Heart left ventricle (tissue), 13 donors: ENCODE measurements around the gene TRAPPC10.

Experiments
- POLR2A ChIP-seq, 2 donors: fragments of 450-650 bp; IDR thresholded peaks; one replicate each; pipeline ENCODE4 v1.6.1; 2017; ENCODE audit warnings: antibody characterized with exemption in 2 of 2, mild to moderate bottlenecking in 2 of 2, moderate library complexity in 2 of 2
- TF ChIP-seq, protein P1 (sequence below), 12 donors: fragments of 200-600 bp; sonication (generic) in 4 of 12; IDR thresholded peaks; one replicate each; pipeline versions ENCODE4 v1.5.0 to v1.8.0; 2018 to 2022; ENCODE audit warnings: antibody characterized with exemption in 12 of 12, mild to moderate bottlenecking in 5 of 12
- donor health status: ischemic (EF 13 %, LVEDD 7.1; RV severe dilation, severe dysfunction).
- donor health status: DM: no; HTN: yes; CAD: no.
- donor health status: DM: no; HTN: no; CAD: no.
- donor health status: ischemic (EF 25% LVEDD 6.9; RV normal size, moderate dysfunction).
- donor health status: ischemic (EF 25% LVEDD 5.7; RV mildly dilated, moderate dysfunction).
- donor health status: ischemic (EF 35%, LVEDD 5.7; RV mildly dilated, moderate dysfunction).
- donor health status: nonischemic (EF 11% LVEDD 7.7; RV severe dilation, severe dysfunction).
- donor health status: DM: yes; HTN: yes; CAD: no.
- donor health status: PGD.
- donor health status: ischemic (EF 29% LVEDD 5.4; RV normal size, mild dysfunction).
- donor health status: nonischemic (EF 23%, LVEDD 6.1; RV moderate dilation, normal function).

DNA sequence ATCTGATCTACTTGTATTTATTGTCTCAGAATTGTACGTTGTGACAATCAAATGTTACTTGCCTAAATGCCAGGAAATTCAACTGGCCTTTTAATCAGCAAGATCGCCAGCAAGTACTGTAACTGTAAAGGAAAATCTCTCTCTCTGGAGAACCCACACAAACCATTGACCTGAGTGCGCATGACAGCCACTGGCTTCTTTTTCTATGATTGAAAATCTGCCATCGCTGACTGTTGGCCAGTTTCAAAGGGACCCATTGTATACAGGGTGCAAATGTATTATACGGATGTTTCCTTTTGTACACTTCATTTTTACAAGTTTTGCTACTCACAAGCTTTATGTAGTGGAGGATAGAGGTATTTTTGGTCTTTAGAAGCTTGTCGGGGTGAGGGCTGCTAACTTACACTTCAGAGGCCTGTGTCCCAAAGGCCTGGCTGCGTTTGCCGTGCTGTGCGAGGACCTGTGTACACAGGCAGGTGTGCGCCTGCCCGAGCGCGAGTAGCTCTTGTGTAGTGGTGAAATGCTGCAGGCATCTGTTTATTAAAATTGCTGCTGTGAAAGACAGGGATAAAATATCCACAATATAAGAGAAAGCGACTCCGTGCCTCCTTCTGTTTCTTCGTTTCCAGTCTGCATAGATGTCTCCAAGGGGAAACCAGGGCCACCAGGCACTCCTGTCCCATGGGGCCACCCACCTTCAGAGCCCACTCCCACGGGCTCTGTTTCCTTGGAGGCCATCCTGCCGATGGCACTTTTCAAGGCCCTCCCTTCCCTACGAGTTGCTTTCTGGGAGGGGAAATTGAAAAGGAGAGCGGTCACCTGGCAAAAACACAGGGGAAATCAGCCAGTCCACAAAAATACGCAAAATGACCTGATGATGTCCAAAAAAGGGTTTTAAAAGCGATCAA lies 25.3 kb upstream of the TRAPPC10 start:
- TF ChIP-seq, protein P1, sequence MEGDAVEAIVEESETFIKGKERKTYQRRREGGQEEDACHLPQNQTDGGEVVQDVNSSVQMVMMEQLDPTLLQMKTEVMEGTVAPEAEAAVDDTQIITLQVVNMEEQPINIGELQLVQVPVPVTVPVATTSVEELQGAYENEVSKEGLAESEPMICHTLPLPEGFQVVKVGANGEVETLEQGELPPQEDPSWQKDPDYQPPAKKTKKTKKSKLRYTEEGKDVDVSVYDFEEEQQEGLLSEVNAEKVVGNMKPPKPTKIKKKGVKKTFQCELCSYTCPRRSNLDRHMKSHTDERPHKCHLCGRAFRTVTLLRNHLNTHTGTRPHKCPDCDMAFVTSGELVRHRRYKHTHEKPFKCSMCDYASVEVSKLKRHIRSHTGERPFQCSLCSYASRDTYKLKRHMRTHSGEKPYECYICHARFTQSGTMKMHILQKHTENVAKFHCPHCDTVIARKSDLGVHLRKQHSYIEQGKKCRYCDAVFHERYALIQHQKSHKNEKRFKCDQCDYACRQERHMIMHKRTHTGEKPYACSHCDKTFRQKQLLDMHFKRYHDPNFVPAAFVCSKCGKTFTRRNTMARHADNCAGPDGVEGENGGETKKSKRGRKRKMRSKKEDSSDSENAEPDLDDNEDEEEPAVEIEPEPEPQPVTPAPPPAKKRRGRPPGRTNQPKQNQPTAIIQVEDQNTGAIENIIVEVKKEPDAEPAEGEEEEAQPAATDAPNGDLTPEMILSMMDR (IDR thresholded peaks at IDR 0.05), result no peak
- TF ChIP-seq POLR2A (IDR thresholded peaks at IDR 0.05), result no peak
